ENCODE results near the gene CARTPT. TPM values are rescaled to one million over a fixed set of nuclear protein-coding genes. Genes with fewer than 3 reads are reported as not detected.

CARTPT gene
- total RNA-seq, result not detected

DNA sequence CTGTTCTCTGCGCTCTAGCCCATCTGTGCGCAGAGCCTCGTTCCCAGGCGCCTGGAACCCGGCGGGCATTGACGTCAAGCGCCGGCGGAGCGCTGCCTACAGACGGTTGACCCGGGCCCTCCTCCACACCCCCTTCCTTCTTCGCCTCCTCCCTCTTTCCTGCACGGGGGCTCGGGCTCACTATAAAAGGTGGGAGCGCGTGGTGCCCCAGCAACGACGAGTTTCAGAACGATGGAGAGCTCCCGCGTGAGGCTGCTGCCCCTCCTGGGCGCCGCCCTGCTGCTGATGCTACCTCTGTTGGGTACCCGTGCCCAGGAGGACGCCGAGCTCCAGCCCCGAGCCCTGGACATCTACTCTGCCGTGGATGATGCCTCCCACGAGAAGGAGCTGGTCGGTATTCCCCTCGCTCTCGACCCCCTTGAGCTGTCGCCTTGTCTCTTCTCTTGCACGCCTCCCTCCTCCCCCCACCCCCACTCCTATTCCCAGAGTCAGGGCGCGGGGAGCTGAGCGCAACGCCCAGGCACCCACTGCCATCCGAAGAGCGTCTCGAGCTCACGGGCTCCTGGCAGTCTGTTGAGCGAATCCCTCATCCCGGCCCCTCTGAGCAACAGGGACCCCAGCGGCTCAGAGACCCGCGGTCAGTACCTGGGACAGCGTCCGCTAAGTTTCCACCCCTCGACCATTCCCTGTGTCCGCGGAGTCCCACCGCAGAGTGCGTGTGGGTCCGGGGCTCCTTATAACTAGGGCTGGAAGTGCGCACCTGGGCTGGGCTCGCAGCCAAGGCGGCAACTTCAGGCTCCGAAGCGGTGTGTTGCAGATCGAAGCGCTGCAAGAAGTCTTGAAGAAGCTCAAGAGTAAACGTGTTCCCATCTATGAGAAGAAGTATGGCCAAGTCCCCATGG is at the start of gene CARTPT:
TSS of gene CARTPT (plus strand) at position 213 of the 902 bp plus-strand sequence. CDS start at position 232, 19 bp downstream.
- ATAC-seq (replicated peaks), result no peak
- no peaks in the 10 kb centered on the region for H3K36me3 Mint-ChIP-seq (ENCODE audit: low read depth)
- H3K4me3 Mint-ChIP-seq, result no peak within 1 kb of the TSS
- no peaks in the 10 kb centered on the region for H3K4me1 Mint-ChIP-seq
- H3K27me3 Mint-ChIP-seq, result peaks cover 72% of the 10 kb centered on the region
- no peaks in the 10 kb centered on the region for H3K9me3 Mint-ChIP-seq
- H3K27ac Mint-ChIP-seq, result no peak within 1 kb of the TSS

DNA sequence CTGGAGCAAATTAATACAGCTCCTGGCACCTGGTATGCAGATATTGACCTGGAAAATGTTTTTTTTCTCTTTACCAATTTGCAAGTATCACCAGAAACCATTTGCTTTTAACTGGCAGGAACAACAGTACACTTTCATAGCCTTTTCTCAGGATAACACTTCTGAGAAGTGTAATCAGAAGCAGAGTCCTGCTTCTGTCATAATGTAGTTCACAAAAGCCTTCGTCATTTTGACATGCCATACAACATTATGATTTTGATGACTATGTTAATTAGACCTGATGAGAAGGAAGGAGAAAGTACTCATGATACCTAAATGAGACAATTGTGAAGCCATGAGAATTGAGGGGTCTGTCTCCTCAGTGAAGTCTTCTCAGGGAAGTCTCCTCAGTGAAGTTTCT is 41.1 kb upstream of the CARTPT start:
- Mint-ChIP-seq H3K9me3 (peaks cover 3% of the 10 kb centered on the region), H3K4me1 (no peaks in the 10 kb centered on the region), H3K27ac (no peak overlapping the region), H3K27me3 (peaks cover 25% of the 10 kb centered on the region), H3K36me3 (ENCODE audit: low read depth) (no peaks in the 10 kb centered on the region), H3K4me3 (no peak overlapping the region)
- ATAC-seq (replicated peaks), result no peak

DNA sequence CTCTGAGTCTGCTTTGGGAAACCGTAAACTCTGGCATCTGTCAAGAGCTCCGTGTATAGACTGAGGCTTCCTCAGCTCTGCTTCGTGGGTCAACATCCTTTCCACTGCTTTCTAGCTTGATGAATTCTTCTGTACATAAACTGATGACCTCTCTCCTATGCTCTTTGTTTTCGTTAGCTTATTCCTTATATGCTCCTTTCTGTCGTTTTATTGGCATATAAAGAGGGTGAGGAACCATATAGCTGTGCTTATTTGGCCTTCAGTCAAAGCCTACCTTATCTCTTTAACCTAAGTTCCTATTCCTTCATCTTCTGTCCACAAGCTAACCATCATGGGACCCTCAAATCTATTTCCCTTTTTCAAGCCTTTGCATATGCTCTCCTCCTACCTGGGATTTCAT is 39.4 kb upstream of the CARTPT start:
- H3K9me3 Mint-ChIP-seq, result peaks cover 7% of the 10 kb centered on the region
- peaks cover 34% of the 10 kb centered on the region for H3K27me3 Mint-ChIP-seq
- H3K36me3 Mint-ChIP-seq (ENCODE audit: low read depth), result no peaks in the 10 kb centered on the region
- no peak overlapping the region for H3K4me3 Mint-ChIP-seq
- H3K4me1 Mint-ChIP-seq, result no peaks in the 10 kb centered on the region
- ATAC-seq (replicated peaks), result no peak
- H3K27ac Mint-ChIP-seq, result no peak overlapping the region

DNA sequence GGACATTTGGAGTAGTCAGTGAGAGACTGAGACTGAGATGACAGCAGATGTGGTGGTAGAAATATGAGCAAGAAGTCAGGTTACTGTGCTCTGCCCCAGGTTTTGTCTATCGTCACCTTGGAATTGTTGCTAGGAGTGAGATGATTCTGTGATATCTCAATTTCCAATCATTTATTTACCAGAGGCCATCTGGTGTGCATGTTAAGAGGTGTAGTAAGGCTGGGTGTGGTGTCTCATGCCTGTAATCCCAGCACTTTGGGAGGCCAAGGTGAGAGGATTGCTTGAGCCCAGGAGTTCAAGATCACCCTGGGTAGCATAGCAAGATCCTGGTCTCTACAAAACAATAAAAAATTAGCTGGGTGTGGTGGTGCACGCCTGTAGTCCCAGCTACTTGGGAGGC is 38.6 kb upstream of the CARTPT start:
- no peaks in the 10 kb centered on the region for H3K36me3 Mint-ChIP-seq (ENCODE audit: low read depth)
- H3K4me3 Mint-ChIP-seq, result no peak overlapping the region
- ATAC-seq (replicated peaks), result no peak
- no peaks in the 10 kb centered on the region for H3K4me1 Mint-ChIP-seq
- H3K9me3 Mint-ChIP-seq, result peaks cover 12% of the 10 kb centered on the region
- H3K27ac Mint-ChIP-seq, result no peak overlapping the region
- peaks cover 39% of the 10 kb centered on the region for H3K27me3 Mint-ChIP-seq

DNA sequence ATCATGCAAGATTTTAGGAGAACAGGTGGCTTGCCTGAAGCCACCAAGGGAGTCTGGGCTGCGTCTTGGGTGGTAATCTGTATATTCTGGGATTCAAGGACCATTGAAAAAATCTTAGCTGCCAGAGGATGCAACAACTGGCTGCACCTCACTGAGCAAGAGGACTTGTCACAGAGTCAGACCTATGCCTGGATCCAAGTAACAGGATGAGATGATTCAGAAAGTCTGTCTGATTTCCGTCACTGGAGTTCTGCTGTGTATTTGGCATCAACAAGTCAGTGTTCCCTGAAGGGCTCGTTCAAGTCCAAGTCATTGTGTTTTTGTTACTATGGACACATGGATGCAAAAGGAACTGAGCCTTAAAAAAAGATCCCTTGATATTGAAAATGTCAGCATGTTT is 37.8 kb upstream of the CARTPT start:
- Mint-ChIP-seq H3K9me3 (peaks cover 13% of the 10 kb centered on the region), H3K4me3 (no peak overlapping the region), H3K4me1 (no peaks in the 10 kb centered on the region), H3K27me3 (peaks cover 45% of the 10 kb centered on the region), H3K27ac (no peak overlapping the region), H3K36me3 (ENCODE audit: low read depth) (no peaks in the 10 kb centered on the region)
- no peak for ATAC-seq (replicated peaks)

DNA sequence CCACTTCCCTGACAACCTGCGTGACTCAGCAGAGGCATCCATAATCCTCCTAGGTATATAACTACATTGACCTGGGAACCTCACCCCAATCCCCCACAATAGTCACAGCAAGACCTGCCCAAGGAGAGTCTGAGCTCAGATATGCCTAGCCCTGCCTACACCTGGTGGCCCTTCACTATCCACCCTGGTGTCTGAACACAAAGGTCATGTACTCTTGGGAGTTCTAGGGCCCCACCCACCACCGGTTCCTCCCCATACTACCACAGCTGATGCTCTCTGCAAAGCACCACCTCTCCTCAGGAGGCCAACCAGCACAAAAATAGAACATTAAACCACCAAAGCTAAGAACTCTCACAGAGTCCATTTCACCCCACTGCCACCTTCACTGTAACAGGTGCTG is 34.8 kb upstream of the CARTPT start:
- Mint-ChIP-seq H3K27ac (no peak overlapping the region), H3K36me3 (ENCODE audit: low read depth) (no peaks in the 10 kb centered on the region), H3K4me3 (no peak overlapping the region)

DNA sequence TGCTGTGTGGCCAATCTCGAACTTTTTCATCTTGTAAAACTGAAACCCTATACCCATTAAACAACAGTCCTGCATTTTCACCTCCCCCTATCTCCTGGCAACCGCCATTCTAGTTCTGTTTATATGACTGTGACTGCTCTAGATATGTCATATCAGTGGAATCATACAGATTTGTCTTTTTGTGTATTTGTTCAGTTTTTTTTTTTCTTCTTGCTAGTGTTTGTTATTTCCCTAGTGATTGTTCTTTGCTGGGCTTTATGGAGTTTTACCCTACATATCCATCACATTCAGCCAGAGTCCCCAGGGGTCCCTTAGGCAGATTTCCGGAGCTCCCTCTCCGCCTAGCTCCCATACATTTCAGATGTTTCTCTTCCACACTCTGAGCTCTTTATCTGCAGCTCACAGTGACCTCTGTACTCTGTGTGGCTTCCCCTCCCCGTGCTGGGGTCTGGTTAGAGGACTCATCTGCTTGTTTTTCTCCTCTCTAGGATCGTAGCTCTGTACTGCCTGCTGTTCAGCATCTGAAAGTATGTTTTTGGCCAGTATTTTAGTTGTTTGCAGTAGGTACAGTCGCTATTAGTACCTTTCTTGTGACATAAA is 25.1 kb upstream of the CARTPT start:
- no peak for ATAC-seq (replicated peaks)
- Mint-ChIP-seq H3K27ac (no peak overlapping the region), H3K27me3 (peaks cover 15% of the 10 kb centered on the region), H3K9me3 (peaks cover 4% of the 10 kb centered on the region), H3K36me3 (ENCODE audit: low read depth) (no peaks in the 10 kb centered on the region), H3K4me1 (peaks cover 8% of the 10 kb centered on the region), H3K4me3 (no peak overlapping the region)

More for the DNA sequence above, 34.8 kb upstream of the CARTPT start:
- Mint-ChIP-seq H3K9me3 (peaks cover 13% of the 10 kb centered on the region), H3K27me3 (peaks cover 48% of the 10 kb centered on the region), H3K4me1 (no peaks in the 10 kb centered on the region)
- no peak for ATAC-seq (replicated peaks)

DNA sequence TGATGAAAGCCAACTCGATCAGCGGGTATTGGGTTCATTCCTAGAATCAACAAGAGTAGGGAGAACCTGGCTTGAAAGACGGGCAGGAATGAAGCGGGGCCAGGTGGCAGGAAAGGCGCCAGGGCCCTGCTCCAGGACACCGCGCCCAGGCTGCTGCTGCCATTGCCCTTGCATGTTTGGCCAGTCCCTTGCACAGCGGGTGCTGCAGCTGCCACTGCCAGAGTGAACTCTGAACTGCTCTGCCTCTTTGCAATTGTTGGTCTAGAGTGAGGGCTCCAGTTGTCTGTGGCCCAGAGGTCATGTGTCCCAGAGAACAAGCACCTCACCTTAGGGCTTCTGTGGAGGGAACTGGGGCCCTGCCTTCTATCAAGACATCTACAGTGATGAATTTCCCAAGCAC is 24.0 kb upstream of the CARTPT start:
- no peak for ATAC-seq (replicated peaks)
- no peak overlapping the region for H3K4me3 Mint-ChIP-seq
- peaks cover 4% of the 10 kb centered on the region for H3K9me3 Mint-ChIP-seq
- H3K27ac Mint-ChIP-seq, result no peak overlapping the region
- no peaks in the 10 kb centered on the region for H3K36me3 Mint-ChIP-seq (ENCODE audit: low read depth)
- H3K4me1 Mint-ChIP-seq, result peaks cover 8% of the 10 kb centered on the region
- H3K27me3 Mint-ChIP-seq, result peaks cover 12% of the 10 kb centered on the region

DNA sequence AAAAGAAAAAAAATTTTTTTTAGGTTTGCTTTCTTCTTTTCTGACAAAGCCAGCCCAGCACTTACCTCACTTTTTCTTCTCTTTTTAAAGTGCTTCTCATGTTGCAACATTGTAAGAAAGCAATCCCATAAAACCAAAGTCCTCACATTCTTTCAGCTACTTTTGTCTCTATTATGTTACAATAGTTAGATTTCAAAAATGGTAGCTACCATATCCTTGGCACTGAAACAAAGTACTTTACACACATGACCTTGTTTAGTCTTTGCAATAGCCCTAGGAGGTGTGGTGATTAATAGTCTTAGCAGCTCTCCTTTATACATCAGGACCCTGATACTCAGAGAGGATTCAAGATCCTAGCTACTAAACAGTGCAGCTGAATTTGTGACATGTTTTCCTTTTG is 23.5 kb upstream of the CARTPT start:
- H3K9me3 Mint-ChIP-seq, result peaks cover 4% of the 10 kb centered on the region
- ATAC-seq (replicated peaks), result no peak
- peaks cover 8% of the 10 kb centered on the region for H3K4me1 Mint-ChIP-seq
- no peak overlapping the region for H3K4me3 Mint-ChIP-seq
- H3K27me3 Mint-ChIP-seq, result peaks cover 12% of the 10 kb centered on the region
- H3K27ac Mint-ChIP-seq, result no peak overlapping the region
- H3K36me3 Mint-ChIP-seq (ENCODE audit: low read depth), result no peaks in the 10 kb centered on the region

DNA sequence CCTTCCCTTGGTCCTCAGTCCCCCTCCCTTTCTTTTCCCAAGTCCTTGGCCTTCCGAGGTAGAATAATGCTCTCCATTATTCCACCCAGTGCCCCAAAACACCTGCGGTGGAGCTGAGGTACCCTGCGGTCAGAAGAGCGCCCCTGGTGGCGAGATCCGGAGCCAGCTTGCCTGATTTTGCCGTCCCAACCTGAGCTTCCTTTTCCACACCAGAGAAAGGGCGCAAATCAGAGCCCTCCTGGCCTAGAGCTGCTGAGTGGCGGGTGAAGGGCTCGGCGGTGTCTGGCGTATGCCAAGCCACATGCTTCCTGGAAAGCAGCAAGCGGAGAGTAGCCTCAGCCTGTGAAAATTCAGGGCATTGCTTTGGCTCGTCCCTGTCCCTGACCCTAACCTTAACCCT is 21.1 kb upstream of the CARTPT start:
- Mint-ChIP-seq H3K27me3 (peaks cover 14% of the 10 kb centered on the region), H3K4me3 (no peak overlapping the region), H3K9me3 (peaks cover 4% of the 10 kb centered on the region)

DNA sequence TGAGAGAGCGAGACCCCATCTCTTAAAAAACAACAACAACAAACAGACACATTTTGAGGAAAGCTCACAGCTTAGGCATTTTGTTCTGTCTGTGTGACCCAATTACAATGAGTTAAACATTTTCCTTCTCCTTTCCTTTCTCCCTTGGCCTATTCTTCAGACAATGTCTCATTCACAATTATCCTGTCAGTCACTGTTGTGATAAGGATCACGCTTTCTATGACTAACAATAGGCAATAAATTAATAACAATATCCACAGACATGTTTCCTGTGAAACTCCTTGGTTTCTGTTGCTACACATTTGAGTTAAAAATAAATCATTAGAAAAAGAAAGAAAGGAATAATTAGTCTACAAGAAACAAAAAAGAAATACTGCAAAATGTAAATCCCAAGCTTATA is 19.8 kb upstream of the CARTPT start:
- Mint-ChIP-seq H3K27me3 (peaks cover 10% of the 10 kb centered on the region), H3K27ac (no peak overlapping the region), H3K4me1 (peaks cover 8% of the 10 kb centered on the region), H3K36me3 (ENCODE audit: low read depth) (no peaks in the 10 kb centered on the region), H3K9me3 (peaks cover 4% of the 10 kb centered on the region), H3K4me3 (no peak overlapping the region)
- no peak for ATAC-seq (replicated peaks)

More for the DNA sequence above, 21.1 kb upstream of the CARTPT start:
- H3K4me1 Mint-ChIP-seq, result peaks cover 8% of the 10 kb centered on the region
- H3K36me3 Mint-ChIP-seq (ENCODE audit: low read depth), result no peaks in the 10 kb centered on the region
- ATAC-seq (replicated peaks), result no peak
- no peak overlapping the region for H3K27ac Mint-ChIP-seq

DNA sequence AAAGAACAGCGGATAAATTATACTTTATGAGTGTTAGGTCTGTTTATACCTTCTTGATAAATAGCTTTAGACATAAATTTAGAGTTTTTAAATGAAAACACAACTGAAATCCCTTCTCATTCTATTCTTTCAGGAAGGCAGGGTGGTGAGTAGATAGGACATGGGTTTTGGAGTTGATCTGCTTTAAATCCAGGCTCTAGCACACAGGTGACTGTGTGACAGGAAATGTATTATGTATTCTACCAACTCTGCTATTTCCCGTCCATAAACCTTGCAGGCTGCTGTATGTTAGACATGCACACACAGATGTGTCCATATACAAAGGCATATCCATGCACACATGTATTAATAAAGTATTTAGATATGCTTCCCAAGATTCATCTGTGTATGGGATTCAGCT is 19.3 kb upstream of the CARTPT start:
- Mint-ChIP-seq H3K9me3 (peaks cover 4% of the 10 kb centered on the region), H3K4me3 (no peak overlapping the region), H3K27me3 (peaks cover 6% of the 10 kb centered on the region), H3K4me1 (peaks cover 8% of the 10 kb centered on the region), H3K36me3 (ENCODE audit: low read depth) (no peaks in the 10 kb centered on the region), H3K27ac (no peak overlapping the region)
- no peak for ATAC-seq (replicated peaks)

DNA sequence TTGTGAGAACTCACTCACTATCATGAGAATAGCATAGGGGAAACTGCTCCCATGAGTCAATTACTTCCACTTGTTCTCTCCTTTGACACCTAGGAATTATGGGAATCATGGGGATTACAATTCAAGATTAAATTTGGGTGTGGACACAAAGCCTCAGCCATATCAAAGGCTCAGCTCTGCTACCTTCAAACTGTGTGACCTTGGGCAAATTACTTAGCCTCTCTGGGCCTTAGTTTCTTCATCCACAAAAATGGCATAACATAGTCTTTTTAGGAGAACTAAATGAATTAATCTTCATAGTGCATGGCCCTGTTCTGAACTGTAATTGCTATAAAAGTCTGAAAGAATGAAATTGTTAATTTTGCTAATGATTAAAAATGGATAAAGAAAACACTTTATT is 18.3 kb upstream of the CARTPT start:
- Mint-ChIP-seq H3K36me3 (ENCODE audit: low read depth) (no peaks in the 10 kb centered on the region), H3K4me3 (no peak overlapping the region), H3K4me1 (peaks cover 8% of the 10 kb centered on the region), H3K27ac (no peak overlapping the region), H3K9me3 (peaks cover 4% of the 10 kb centered on the region), H3K27me3 (peaks cover 6% of the 10 kb centered on the region)
- no peak for ATAC-seq (replicated peaks)

DNA sequence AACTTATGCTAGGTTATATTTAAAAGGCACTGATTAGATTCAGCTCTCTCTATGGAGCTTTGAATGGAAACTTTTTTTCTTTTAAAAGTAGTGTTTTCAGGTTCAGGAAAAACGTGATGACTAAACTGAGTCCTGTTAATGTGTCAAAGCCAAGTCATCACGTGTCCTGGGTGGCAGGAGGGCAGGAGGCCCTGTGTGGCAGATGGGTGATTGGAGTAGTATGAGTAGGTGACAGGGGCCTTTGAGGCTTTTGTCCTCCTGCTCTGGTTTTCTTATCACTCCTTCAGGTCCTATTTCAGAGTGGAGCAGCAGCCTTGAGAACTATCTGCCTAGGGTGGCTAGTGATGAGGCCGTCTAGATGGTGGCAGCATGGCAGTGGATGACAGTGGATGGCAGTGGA is 17.7 kb upstream of the CARTPT start:
- Mint-ChIP-seq H3K4me1 (peaks cover 8% of the 10 kb centered on the region), H3K27me3 (peaks cover 6% of the 10 kb centered on the region), H3K36me3 (ENCODE audit: low read depth) (no peaks in the 10 kb centered on the region), H3K4me3 (no peak overlapping the region), H3K27ac (no peak overlapping the region), H3K9me3 (peaks cover 4% of the 10 kb centered on the region)
- ATAC-seq (replicated peaks), result peak; percentile 66

DNA sequence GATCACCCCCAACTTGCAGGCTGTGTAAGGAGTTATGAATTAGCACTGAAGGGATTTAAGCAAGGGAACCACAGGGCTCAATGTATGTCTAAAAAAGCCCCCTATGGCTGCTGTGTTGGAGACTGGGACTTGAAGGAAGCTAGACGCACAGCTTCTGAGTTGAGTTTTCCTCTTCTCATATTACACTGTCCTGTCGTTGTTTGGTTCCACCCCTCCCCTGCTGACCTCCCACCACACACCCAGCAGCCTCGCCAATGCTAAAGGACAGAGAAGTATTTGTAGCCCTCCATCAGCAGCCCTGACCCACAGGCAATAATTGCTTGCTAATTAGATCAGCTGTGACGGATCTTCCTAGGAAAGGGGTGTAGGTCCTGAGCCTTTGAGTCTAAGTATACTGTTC is 15.1 kb upstream of the CARTPT start:
- H3K9me3 Mint-ChIP-seq, result no peaks in the 10 kb centered on the region
- no peaks in the 10 kb centered on the region for H3K4me1 Mint-ChIP-seq
- H3K4me3 Mint-ChIP-seq, result no peak overlapping the region
- ATAC-seq (replicated peaks), result no peak
- H3K27me3 Mint-ChIP-seq, result peaks cover 8% of the 10 kb centered on the region
- no peak overlapping the region for H3K27ac Mint-ChIP-seq
- H3K36me3 Mint-ChIP-seq (ENCODE audit: low read depth), result no peaks in the 10 kb centered on the region
